Measurements from ENCODE around the gene PMS2. TPM values are rescaled to one million over a fixed set of nuclear protein-coding genes. Genes with fewer than 3 reads are reported as not detected.

Gene PMS2, protein sequence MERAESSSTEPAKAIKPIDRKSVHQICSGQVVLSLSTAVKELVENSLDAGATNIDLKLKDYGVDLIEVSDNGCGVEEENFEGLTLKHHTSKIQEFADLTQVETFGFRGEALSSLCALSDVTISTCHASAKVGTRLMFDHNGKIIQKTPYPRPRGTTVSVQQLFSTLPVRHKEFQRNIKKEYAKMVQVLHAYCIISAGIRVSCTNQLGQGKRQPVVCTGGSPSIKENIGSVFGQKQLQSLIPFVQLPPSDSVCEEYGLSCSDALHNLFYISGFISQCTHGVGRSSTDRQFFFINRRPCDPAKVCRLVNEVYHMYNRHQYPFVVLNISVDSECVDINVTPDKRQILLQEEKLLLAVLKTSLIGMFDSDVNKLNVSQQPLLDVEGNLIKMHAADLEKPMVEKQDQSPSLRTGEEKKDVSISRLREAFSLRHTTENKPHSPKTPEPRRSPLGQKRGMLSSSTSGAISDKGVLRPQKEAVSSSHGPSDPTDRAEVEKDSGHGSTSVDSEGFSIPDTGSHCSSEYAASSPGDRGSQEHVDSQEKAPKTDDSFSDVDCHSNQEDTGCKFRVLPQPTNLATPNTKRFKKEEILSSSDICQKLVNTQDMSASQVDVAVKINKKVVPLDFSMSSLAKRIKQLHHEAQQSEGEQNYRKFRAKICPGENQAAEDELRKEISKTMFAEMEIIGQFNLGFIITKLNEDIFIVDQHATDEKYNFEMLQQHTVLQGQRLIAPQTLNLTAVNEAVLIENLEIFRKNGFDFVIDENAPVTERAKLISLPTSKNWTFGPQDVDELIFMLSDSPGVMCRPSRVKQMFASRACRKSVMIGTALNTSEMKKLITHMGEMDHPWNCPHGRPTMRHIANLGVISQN
- total RNA-seq (2022; extraction: Qiagen RNA extraction), result 11.5 to 15.4 TPM (median 14.1 TPM) in 5 replicates

GRCh38 chr7:6008668-6009611 lies at the start of gene PMS2, which contains the start of gene AIMP2:
Gene PMS2 (minus strand): TSS chr7:6009049. CDS start chr7:6009019, 30 bp downstream.
Gene AIMP2 (plus strand): TSS chr7:6009272. CDS start chr7:6009364, 92 bp downstream.

DNA sequence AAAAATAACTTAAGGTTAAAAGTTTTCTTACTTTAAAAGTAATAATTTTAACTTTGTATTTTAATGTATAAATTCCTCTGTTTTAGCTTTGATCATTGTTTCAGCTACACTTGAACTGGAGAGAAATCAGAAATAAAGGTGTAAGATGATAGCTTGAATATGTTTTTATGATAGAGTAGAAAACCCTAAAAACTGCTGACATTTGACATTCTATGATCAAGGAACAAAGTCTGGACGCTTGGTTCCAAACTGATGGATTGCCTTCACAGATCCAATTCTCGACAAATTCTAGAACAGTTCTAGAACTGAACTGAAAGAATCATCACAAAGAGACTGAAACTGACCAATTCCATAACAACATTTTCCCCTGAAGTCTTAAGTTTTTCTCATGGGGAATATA lies 22.1 kb upstream of the PMS2 start, which contains the start of gene ANKRD61:
Gene ANKRD61 (plus strand): TSS at position 389 of the 400 bp plus-strand sequence. CDS start 0 bp downstream, at position 389.

DNA sequence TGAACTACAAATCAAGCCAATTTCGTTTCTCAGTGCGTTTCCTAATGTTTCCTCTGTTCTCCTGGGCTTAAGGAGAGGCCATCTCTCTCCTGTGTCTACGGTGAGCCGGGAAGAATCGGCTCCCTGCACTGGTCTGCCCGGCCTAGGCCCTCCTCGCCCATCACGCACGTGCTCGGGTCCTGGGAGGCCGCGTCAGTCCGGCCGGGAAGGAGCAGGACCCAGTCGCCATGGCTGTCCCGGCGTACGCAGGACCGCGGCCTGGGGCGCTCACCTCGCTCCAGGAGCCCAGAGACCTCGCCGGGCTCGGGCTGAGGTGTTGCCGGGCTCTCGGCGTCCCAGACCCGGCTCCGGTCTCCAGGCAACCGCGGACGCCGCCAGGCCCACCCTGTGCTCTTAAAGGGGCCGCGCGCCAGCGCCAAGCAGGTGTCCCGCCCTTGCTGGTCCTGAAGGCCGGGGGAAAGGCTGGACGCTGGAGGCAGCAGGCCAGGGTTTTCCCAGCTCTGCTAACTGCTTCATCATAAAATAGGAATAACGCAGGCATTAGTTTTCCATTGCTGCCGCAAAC lies 38.4 kb downstream of the PMS2 start, which contains the start of gene RSPH10B:
Gene RSPH10B (minus strand): TSS at position 343 of the 565 bp plus-strand sequence. CDS start 3,573 bp downstream, outside the sequence.

Other genes starting within 250 kb of the PMS2 start
- gene RNF216, start 227.4 kb downstream of the PMS2 start, total RNA-seq (2022; extraction: Qiagen RNA extraction), result 18.7 to 26.9 TPM (median 24.8 TPM) in 5 replicates
- gene OCM, start 128.3 kb downstream of the PMS2 start, total RNA-seq (2022; extraction: Qiagen RNA extraction), result not detected in 5 replicates
- 72.6 to 77.0 TPM (median 75.5 TPM) in 5 replicates for gene CCZ1, start 110.3 kb downstream of the PMS2 start, total RNA-seq (2022; extraction: Qiagen RNA extraction)
- gene RSPH10B, start 38.4 kb downstream of the PMS2 start, total RNA-seq (2022; extraction: Qiagen RNA extraction), result 0.10 to 0.16 TPM (median 0.12 TPM) in 3 of 5 replicates, not detected in the others
- 77.8 to 91.5 TPM (median 85.4 TPM) in 5 replicates for gene AIMP2, start 223 bp upstream of the PMS2 start, total RNA-seq (2022; extraction: Qiagen RNA extraction)
- gene ANKRD61, start 22.3 kb upstream of the PMS2 start, total RNA-seq (2022; extraction: Qiagen RNA extraction), result 0.26 to 0.97 TPM (median 0.67 TPM) in 5 replicates
- gene EIF2AK1, start 50.1 kb upstream of the PMS2 start, total RNA-seq (2022; extraction: Qiagen RNA extraction), result 65.2 to 89.4 TPM (median 80.4 TPM) in 5 replicates
- 6.4 to 9.5 TPM (median 8.4 TPM) in 5 replicates for gene USP42, start 95.9 kb upstream of the PMS2 start, total RNA-seq (2022; extraction: Qiagen RNA extraction)

Measured in A549 treated with dexamethasone at 1 μM for 4 hours (cell line).